CMK (cell line): Measurements from ENCODE around the gene C12orf43.
"Not testable (repeated sequence)": the region's sequence is repeated elsewhere in the genome, so short reads cannot be mapped to it uniquely, and the experiment has no call there.

Experiments
- DNase-seq: peaks from one replicate; pipeline ENCODE4 v3.0.0-alpha.2; 2010; ENCODE audit warnings: low read depth

The C12orf43 gene

GRCh38 chr12:121015825-121016766 is at the start of gene C12orf43:
TSS of gene C12orf43 (minus strand) at chr12:121016487. CDS start at chr12:121016474, 13 bp downstream.
- DNase-seq = peak; percentile 73

- DNase-seq = no peak
Observed at GRCh38 chr12:121065345-121065744, 49.1 kb upstream of the C12orf43 start.

- not testable (repeated sequence) for DNase-seq
Observed at GRCh38 chr12:121064586-121064985, 48.3 kb upstream of the C12orf43 start.

- DNase-seq = no peak
Observed at GRCh38 chr12:121064116-121064515, 47.8 kb upstream of the C12orf43 start.

GRCh38 chr12:121062391-121063045 is 46.2 kb upstream of the C12orf43 start:
- no peak for DNase-seq

DNA sequence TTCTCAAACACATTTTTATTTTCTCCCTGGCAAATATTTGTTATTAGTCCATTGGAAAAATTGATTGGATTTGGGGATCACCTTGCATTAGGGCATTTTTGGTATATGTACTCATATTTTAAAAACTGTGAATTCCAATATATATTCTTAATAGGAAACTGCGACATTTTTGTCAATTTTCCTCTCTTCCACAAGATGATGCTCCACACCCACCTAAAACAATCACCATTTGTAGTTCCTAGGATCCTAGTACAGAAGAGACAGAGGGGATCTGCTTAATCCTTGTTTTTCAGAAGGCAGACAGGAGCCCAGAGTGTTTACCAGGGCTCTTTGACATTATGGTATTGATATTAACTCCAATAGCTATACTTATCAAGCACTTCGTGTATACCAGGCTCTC is 45.5 kb upstream of the C12orf43 start:
- DNase-seq = no peak

- DNase-seq = peak; percentile 45
Observed at GRCh38 chr12:121060149-121061001, 44.1 kb upstream of the C12orf43 start.

DNA sequence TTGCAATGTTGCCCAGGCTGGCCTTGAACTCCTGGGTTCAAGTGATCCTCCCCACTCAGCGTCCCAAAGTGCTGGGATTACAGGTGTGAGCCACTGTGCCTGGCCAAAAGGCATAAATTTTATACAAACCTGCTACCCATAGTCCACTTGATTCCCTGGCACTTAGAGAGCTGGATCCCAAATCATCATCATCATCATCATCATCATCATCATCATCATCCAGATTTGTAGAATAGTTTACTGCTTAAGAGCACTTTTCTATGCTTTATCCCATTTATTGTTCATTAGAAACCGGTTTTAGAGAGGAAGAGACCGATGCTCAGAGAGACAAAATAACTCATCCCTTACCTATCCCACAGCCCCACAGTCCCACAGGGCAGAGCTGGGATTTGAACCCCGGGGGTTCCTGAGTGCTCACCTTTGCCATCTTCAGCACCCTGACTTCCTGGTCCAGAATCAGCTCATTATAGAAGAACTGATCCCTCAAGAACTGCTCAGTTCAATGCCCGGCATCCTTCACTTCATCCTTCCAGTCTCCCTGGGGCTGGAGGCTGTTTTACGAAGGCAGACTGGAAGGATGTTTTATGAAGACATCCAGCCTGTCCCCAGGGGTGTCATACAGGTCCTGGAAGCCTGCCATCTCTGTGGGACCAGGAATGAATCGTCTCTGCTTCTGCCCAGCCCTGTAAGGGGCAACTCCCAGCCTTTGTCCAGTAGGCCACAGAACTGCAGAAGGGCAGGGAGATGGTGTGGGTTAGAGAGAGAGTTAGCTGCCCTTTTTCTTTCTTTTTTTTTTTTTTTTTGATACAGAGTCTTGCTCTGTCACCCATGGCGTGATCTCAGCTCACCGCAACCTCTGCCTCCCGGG is 43.0 kb upstream of the C12orf43 start:
- no peak for DNase-seq

DNA sequence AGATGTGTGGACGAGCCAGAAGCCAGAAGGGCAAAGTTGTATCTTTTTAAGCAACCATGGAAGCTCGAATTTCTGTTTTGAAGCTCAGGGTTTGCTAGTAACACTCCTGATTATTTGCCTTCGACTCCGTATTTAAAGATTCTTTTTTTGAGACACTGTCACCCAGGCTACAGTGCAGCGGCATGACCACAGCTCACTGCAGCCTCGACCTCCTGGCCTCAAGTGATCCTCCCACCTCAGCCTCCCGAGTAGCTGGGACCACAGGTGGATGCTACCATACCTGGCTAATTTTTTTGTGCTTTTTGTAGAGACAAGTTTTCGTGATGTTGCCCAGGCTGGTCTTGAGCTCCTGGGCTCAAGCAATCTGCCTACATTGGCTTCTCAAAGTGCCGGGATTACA is 41.5 kb upstream of the C12orf43 start:
- DNase-seq = no peak

GRCh38 chr12:121053706-121054105 is 37.4 kb upstream of the C12orf43 start:
- DNase-seq = no peak

- DNase-seq = no peak
Observed at GRCh38 chr12:121050725-121051124, 34.4 kb upstream of the C12orf43 start.

GRCh38 chr12:121048442-121048841 is 32.2 kb upstream of the C12orf43 start:
- no peak for DNase-seq

GRCh38 chr12:121047400-121047799 is 31.1 kb upstream of the C12orf43 start:
- not testable (repeated sequence) for DNase-seq

- no peak for DNase-seq
Observed at GRCh38 chr12:121043067-121043466, 26.8 kb upstream of the C12orf43 start.

DNA sequence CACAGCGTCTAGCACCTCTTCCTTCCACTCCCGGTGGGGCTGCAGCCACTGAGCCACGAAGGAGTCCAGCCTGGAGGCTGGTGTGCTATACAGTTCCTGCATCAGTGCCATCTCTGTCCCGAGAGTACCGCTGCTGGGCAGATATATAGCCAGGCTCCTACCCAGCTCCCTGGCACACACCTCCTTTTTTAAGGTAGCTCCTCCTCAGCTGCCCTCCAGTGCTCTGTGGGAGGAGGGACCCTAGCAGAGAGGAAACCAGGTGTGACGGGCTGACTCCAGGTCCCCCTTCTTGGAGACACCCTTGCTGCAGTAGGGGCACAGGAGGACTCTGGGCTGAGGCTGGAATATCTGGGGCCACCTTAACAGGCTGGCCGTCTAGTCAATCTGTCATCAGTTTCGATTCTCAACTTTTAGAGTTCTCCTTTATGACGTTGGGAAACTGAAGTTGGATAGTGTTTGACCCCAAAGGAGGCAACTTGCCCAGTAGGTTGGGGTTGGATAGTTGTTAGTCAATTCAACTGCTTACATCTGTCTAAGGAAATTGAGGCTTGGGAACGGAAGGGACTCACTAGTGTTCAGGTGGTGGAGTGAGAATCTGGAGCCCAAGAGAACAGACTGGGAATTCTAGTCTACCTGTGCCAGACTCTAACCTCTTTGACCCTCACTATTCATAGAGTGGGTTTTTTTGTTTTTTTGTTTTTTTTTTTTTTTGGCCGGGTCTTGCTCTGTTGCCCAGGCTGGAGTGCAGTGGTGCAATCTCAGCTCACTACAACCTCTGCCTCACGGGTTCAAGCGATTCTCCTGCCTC is 22.8 kb upstream of the C12orf43 start, which contains the start of gene OASL:
Gene OASL (minus strand): TSS at position 386 of the 808 bp plus-strand sequence. CDS start 275 bp downstream, at position 111.
- no peak for DNase-seq

DNA sequence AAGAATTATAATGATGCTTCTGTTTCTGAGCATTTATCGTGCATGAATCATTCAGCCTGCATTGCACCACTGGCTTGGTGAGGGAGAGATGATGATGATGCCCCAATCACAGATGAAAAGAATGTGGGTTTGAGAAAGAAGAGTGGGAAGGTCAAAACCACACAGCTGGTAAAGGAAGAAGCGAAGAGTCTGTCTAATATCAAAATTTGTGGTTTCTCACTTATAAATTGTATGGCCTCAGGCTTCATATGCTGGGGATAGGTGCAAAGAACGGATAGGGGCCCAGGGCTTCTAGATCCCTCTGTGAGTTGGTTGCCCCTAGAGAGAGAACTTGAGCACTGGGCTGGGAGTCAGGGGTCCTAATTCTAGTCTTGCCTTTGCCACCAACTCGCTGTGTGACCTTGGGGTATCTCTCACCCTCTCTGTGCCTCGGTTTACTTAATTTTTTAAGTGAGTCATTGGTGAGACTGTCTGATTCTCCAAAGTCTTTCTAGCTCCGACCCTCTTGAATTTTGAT is 20.6 kb upstream of the C12orf43 start:
- DNase-seq = no peak

DNA sequence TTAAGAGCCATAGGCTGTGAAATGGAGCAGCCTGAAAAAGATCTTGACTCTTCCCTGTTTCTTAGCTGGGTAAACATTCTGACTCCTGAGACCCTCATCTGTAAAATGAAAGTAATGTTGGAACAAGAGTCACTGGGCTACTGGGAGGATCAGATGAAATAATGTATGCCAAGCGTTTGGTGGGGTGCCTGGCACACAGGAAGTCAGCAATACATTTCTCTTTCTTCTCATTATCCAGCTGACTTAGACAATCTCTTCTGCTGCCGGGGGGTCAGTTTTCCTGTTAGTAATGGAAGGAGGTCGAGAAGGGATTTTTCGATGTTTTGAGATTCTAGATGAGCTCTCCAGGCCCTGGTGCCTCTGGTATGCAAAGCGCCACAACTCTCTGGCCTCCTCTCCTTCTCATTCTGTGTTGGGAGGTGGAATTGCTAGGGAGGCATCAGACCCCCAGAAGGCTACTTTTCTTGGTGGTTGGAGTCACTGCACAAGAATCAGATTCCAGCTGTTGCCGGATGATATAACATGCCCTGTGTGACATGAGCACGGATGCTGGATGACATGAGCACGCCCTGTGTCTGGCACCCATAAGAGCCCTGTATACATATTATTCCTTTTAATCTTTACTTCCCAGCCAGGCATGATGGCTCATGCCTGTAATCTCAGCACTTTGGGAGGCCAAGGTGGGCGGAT is 18.5 kb upstream of the C12orf43 start:
- no peak for DNase-seq

DNA sequence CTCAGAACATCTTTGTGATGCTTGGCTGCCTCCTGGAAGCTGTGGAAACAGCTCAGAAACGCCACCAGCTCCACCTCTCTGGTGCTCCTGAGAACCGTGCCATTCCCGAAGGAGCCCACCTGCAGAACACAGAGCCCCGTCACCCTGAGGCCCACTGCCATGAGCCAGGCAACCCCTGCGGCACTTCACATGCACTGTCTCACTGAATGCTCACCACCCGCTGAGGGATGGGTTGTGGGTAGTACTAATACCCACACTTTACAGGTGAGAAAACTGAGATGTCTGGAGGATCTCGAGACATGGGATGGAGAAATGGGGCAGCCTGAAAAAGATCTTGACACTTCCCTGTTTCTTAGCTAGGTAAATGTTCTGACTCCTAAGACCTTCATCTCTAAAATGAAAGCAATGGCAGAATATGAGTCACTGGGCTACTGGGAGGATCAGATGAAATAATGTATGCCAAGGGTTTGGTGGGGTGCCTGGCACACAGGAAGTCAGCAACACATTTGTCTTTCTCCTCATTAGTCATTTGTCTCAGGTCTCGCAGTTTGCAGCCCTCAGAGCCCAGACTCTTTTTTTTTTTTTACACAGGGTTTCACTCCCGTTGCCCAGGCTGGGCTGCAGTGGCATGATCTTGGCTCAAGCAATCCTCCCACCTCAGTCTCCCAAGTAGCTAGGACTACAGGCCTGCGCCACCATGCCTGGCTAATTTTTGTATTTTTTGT is 17.5 kb upstream of the C12orf43 start:
- no peak for DNase-seq
